H1 (cell line): ENCODE results near the gene GMPR2. TPM values are rescaled to one million over a fixed set of nuclear protein-coding genes. Genes with fewer than 3 reads are reported as not detected.

Experiments
- HDAC6 ChIP-seq: IDR thresholded peaks from one replicate; pipeline ENCODE4 v1.7.1; 2012; ENCODE audit warnings: low read depth, mild to moderate bottlenecking, inconsistent platforms, low read length, moderate library complexity
- RFX5 ChIP-seq: IDR thresholded peaks from 2 replicates; pipeline ENCODE4 v1.6.1; 2011; ENCODE audit warnings: low read depth, low read length, improper control_type of control experiment, borderline replicate concordance
- polyA plus RNA-seq, 7 experiments: library from polyadenylated mRNA; depleted of rRNA in 3 of 7; stranded (reverse) in 5 of 7; unstranded in 2 of 7; fragments of >200 nt in 5 of 7; fragments of 200-250 nt in 2 of 7; gene quantifications; 1 replicate in 5 of 7; 2 replicates in 1 of 7; 4 replicates in 1 of 7; pipeline versions ENCODE4 v1.2.1 to v1.2.3, GENCODE V29; 2011 to 2013; ENCODE audit warnings: missing spikeins in 2 of 7, mixed read lengths in 2 of 7
- total RNA-seq: library from RNA; stranded (reverse); fragmentation: NEBNext Ultra II Directional; extraction: Animal tissue kit (Norgen Biotek cat#: 25700); gene quantifications from 2 replicates; pipeline ENCODE4 v1.2.1, GENCODE V29; 2021

Gene GMPR2
- total and polyA plus RNA-seq, 2 of the 8 experiments (the other 6 are each of a cell fraction or from before 2014, with no cell fraction given) = 61.6 to 85.3 TPM

DNA sequence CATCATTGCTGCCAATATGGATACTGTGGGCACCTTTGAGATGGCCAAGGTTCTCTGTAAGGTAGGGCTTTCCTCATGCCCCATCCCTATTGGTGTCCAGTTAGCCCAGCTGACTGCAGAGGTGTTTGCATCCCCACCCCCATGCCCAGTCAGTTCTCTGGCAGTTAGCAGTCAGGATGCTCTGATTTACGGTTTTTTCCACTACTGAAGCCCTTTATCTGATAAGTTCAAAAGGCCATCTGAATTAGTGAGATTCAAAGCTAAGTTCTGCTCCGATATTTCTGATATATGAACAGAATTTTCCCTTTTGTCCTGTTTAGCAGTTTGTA lies 773 bp downstream of the GMPR2 start (continued):
- TF ChIP-seq RFX5 = no peak
- TF ChIP-seq HDAC6 = no peak
